Liver (tissue), 9 donors: ENCODE results near the gene DSE. TPM values are rescaled to one million over a fixed set of nuclear protein-coding genes. Genes with fewer than 3 reads are reported as not detected.

Experiments used
- DNase-seq: peaks from one replicate; pipeline ENCODE4 v3.0.0-alpha.2; 2017; ENCODE audit warnings: low spot score
- H3K27ac ChIP-seq, 2 donors: one replicate each; pipeline ENCODE4 v1.7.0; 2013; ENCODE audit warnings: inconsistent platforms in 2 of 2, low read length in 2 of 2, control low read depth in 1 of 2, low read depth in 1 of 2, mild to moderate bottlenecking in 1 of 2
- H3K27me3 ChIP-seq, 4 donors: one replicate each; pipeline versions ENCODE4 v1.6.1 to v1.7.0; 2013; ENCODE audit warnings: low read length in 3 of 4, inconsistent platforms in 1 of 4, mild to moderate bottlenecking in 1 of 4, moderate library complexity in 1 of 4; ENCODE audit not compliant: control insufficient read depth in 4 of 4, insufficient read depth in 4 of 4
- H3K36me3 ChIP-seq, 4 donors: one replicate each; pipeline versions ENCODE4 v1.6.1 to v1.7.0; 2013; ENCODE audit warnings: low read length in 3 of 4, mild to moderate bottlenecking in 3 of 4, low read depth in 1 of 4, moderate library complexity in 1 of 4; ENCODE audit not compliant: control insufficient read depth in 4 of 4, insufficient read depth in 3 of 4
- H3K4me1 ChIP-seq, 4 donors: one replicate each; pipeline versions ENCODE4 v1.6.1 to v1.7.0; 2013; ENCODE audit warnings: low read length in 3 of 4, mild to moderate bottlenecking in 3 of 4, moderate library complexity in 1 of 4; ENCODE audit not compliant: control insufficient read depth in 4 of 4, insufficient read depth in 4 of 4
- H3K4me3 ChIP-seq, 3 donors: one replicate each; pipeline versions ENCODE4 v1.6.1 to v1.7.0; 2013; ENCODE audit warnings: low read length in 3 of 3, control low read depth in 1 of 3, low read depth in 1 of 3, mild to moderate bottlenecking in 1 of 3
- H3K9ac ChIP-seq, 2 donors: one replicate each; pipeline ENCODE4 v1.7.0; 2013; ENCODE audit warnings: low read length in 2 of 2, mild to moderate bottlenecking in 2 of 2, moderate library complexity in 2 of 2, control low read depth in 1 of 2, low read depth in 1 of 2
- H3K9me3 ChIP-seq, 4 donors: one replicate each; pipeline versions ENCODE4 v1.6.1 to v1.7.0; 2013; ENCODE audit warnings: low read length in 3 of 4; ENCODE audit not compliant: control insufficient read depth in 4 of 4
- CTCF ChIP-seq: fragments of 150-350 bp; IDR thresholded peaks from 2 replicates; pipeline ENCODE4 v1.5.1; 2017; ENCODE audit warnings: improper control_type of control experiment, low read depth, low read length; ENCODE audit not compliant: missing input control
- FOXA1 ChIP-seq: IDR thresholded peaks from 2 replicates; pipeline ENCODE4 v1.6.1; 2016; ENCODE audit warnings: antibody characterized with exemption
- FOXA2 ChIP-seq: IDR thresholded peaks from 2 replicates; pipeline ENCODE4 v1.6.1; 2016; ENCODE audit warnings: antibody characterized with exemption
- GABPA ChIP-seq, 2 donors: IDR thresholded peaks in 1 of 2; conservative IDR thresholded peaks in 1 of 2; 2 replicates each; pipeline ENCODE4 v1.6.1; 2016; ENCODE audit warnings: antibody characterized with exemption in 2 of 2, mild to moderate bottlenecking in 1 of 2, moderate library complexity in 1 of 2
- HNF4A ChIP-seq, 2 donors: conservative IDR thresholded peaks; 2 replicates each; pipeline ENCODE4 v1.6.1; 2016; ENCODE audit warnings: antibody characterized with exemption in 2 of 2, mild to moderate bottlenecking in 2 of 2
- HNF4G ChIP-seq: IDR thresholded peaks from 2 replicates; pipeline ENCODE4 v1.6.1; 2016; ENCODE audit warnings: antibody characterized with exemption
- JUND ChIP-seq, 2 donors: IDR thresholded peaks; 2 replicates each; pipeline ENCODE4 v1.6.1; 2016; ENCODE audit warnings: antibody characterized with exemption in 2 of 2
- MAX ChIP-seq: IDR thresholded peaks from 2 replicates; pipeline ENCODE4 v1.6.1; 2016; ENCODE audit warnings: antibody characterized with exemption
- NR2F2 ChIP-seq: IDR thresholded peaks from 2 replicates; pipeline ENCODE4 v1.6.1; 2016; ENCODE audit warnings: antibody characterized with exemption
- RAD21 ChIP-seq, 2 donors: IDR thresholded peaks; 2 replicates each; pipeline ENCODE4 v1.6.1; 2016; ENCODE audit warnings: antibody characterized with exemption in 2 of 2, mild to moderate bottlenecking in 2 of 2
- REST ChIP-seq: IDR thresholded peaks from 2 replicates; pipeline ENCODE4 v1.6.1; 2016; ENCODE audit warnings: antibody characterized with exemption, mild to moderate bottlenecking
- RXRA ChIP-seq, 2 donors: IDR thresholded peaks; 2 replicates each; pipeline ENCODE4 v1.6.1; 2017 to 2018; ENCODE audit warnings: antibody characterized with exemption in 2 of 2, mild to moderate bottlenecking in 1 of 2
- SP1 ChIP-seq: IDR thresholded peaks from 2 replicates; pipeline ENCODE4 v1.6.1; 2018; ENCODE audit warnings: antibody characterized with exemption, mild to moderate bottlenecking
- TAF1 ChIP-seq: conservative IDR thresholded peaks from 2 replicates; pipeline ENCODE4 v1.6.1; 2016; ENCODE audit warnings: antibody characterized with exemption, mild to moderate bottlenecking
- YY1 ChIP-seq: IDR thresholded peaks from 2 replicates; pipeline ENCODE4 v1.6.1; 2016; ENCODE audit warnings: antibody characterized with exemption, mild to moderate bottlenecking
- ZBTB33 ChIP-seq: IDR thresholded peaks from 2 replicates; pipeline ENCODE4 v1.6.1; 2016; ENCODE audit warnings: antibody characterized with exemption
- WGBS: extraction: QIAGEN DNeasy Blood & Tissue Kit; methylation state at CpG from one replicate; pipeline ENCODE4 v1.1.7; 2013; 5-methylcytosine and 5-hydroxymethylcytosine counted together
- polyA plus RNA-seq, 2 donors: library from polyadenylated mRNA; stranded (reverse) in 1 of 2; unstranded in 1 of 2; fragments of 200-250 nt in 1 of 2; fragments of >200 nt in 1 of 2; fragmentation: Nextera tagmentation in 1 of 2; extraction: Ambion mirVana in 1 of 2; gene quantifications; one replicate each; pipeline versions ENCODE4 v1.2.1 to v1.2.3, GENCODE V29; 2013 to 2015
- total RNA-seq, 2 donors: library from RNA; depleted of rRNA; stranded (reverse); fragments of >200 nt; gene quantifications; one replicate each; pipeline ENCODE4 v1.2.3, GENCODE V29; 2014
- donor health status: healthy.
- donor health status: healthy.
- donor health status: healthy.
- donor health status: healthy.
- donor health status: healthy.

Gene DSE
- total and polyA plus RNA-seq, 4 donors, result 5.5 to 22.8 (median 9.6) TPM

GRCh38 chr6:116405138-116405537, 34.4 kb downstream of the DSE start (continued):
- TF ChIP-seq CTCF (no peak), ZBTB33 (no peak)

GRCh38 chr6:116405652-116406356, 35.1 kb downstream of the DSE start:
- Histone ChIP-seq H3K27me3 (no peaks in the 10 kb centered on the region), H3K4me3 (no peak overlapping the region), H3K36me3 (no peaks in the 10 kb centered on the region), H3K9ac (no peak overlapping the region), H3K4me1 (no peaks in the 10 kb centered on the region), H3K27ac (no peak overlapping the region), H3K9me3 (no peaks in the 10 kb centered on the region)
- TF ChIP-seq SP1, result no peak
- no peak for TF ChIP-seq HNF4G
- no peak for TF ChIP-seq RXRA (IDR thresholded peaks at IDR 0.05)
- no peak for TF ChIP-seq REST
- TF ChIP-seq ZBTB33, result no peak
- TF ChIP-seq YY1, result no peak
- TF ChIP-seq CTCF, result no peak
- TF ChIP-seq FOXA1, result no peak
- TF ChIP-seq TAF1, result no peak
- TF ChIP-seq RAD21 (IDR thresholded peaks at IDR 0.05), result no peak
- no peak for TF ChIP-seq JUND (IDR thresholded peaks at IDR 0.05)
- TF ChIP-seq GABPA (IDR thresholded peaks at IDR 0.05 in 1 of 2, conservative IDR thresholded peaks at IDR 0.05 in 1 of 2), result no peak
- no peak for TF ChIP-seq NR2F2
- TF ChIP-seq FOXA2, result no peak
- TF ChIP-seq MAX, result no peak
- TF ChIP-seq HNF4A (conservative IDR thresholded peaks at IDR 0.05), result no peak
- WGBS, result 78% methylated on average over 8 of the region's 8 CpGs
- no peak for DNase-seq
